Measurements from ENCODE around the gene NAA35. TPM values are rescaled to one million over a fixed set of nuclear protein-coding genes. Genes with fewer than 3 reads are reported as not detected.
"Not testable (repeated sequence)": the region's sequence is repeated elsewhere in the genome, so short reads cannot be mapped to it uniquely, and the experiment has no call there.

Gene NAA35
- polyA plus RNA-seq (2013, experiment 1 of 2; ENCODE audit: insufficient read length): 18.2 TPM
- 18.0 TPM for polyA plus RNA-seq (2013, experiment 2 of 2; ENCODE audit: insufficient read length)

DNA sequence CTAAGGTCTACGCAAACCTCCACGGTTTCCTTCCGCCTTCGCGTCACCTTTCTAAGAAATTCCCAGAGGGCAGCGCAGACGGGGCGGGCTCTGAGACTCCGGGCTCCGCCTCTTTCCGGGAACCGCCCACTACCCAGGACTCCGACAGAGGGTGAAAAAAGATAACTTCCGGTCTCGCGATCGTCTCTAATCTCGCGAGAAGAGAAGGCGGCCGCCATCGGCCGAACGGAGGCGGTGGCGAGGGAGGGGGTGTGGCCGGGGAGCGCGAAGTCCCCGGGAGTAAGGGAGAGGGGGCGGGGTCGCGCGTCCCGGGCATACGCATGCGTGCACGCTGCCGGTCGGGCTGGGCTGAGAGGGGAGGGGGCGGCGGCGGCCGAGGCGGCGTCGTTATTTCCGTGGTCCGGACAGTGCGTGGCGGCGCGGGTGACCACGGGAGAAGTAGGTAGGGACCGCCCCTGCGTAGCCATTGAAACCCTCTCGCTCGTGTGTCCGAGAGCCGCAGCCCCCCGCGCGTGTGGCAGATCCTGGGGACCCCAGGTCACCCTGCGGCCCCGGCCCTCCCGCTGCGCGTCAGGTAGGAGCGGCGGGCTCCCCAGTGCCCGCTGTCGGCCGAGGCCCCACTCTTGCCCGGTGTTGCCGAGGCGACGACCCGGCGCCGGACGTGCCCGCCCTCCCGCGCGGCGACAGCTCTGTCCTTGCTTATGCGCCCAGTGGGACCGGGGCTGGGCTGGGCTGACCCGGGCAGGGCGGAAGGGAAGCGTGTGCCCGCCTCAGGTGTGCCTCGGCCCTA, at the start of gene NAA35:
TSS of gene NAA35 (plus strand) at position 315 of the 790 bp plus-strand sequence. CDS start 1,014 bp downstream, outside the sequence.
- DNase-seq: peak; percentile 99

DNA sequence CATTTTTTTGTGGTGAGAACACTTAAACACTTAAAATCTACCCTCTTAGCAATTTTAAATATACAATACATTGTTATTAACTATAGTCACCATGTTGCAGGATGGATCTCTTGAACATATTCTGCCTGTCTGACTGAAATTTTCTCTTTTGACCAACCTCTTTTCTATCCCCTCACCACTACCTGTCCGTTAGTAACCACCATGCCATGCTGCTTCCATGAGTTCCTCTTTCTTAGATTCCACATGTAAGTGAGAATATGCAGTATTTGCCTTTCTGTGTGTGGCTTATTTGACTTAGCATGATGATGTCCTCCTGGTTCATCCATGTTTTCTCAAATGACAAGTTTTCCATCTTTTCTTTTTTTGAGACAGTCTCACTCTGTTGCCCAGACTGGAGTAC, 48.5 kb upstream of the NAA35 start:
- DNase-seq: no peak

DNA sequence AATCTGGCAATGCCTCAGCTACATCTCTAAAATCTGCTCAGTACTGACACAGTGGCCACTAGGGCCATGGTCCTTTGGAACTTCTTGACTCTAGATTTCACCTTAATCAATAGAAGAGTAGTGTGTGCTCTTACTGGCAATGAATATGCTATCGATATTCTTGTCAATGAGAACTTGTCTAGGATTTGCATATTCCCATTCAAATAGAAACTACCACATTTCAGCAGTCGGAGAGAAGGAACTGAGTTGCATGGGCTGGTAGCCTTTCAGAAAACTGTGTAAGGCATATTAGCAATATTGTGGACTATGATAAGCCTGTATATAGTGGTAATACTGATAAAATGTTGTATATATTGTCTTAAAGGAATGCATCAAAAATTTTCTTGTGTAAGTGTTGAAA, 45.3 kb upstream of the NAA35 start:
- no peak for DNase-seq

DNA sequence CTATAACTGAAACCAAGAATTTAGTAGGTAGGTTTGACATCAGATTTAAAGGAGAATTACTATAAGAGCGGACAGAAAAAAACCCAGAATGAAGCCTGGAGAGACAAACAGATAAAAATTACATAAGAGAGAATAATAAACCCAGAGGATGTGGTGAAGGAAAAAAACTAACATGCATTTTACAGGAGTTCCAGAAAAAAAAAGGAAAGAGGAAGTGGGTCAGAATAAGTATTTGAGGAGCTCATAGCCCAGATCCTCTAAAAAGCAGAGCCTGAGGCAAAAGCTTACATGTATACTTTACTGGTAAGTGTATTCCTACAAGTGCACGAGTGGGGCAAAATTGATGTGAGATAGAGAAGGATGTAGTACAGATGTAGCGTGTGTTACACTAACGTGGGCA, 43.1 kb upstream of the NAA35 start:
- no peak for DNase-seq

DNA sequence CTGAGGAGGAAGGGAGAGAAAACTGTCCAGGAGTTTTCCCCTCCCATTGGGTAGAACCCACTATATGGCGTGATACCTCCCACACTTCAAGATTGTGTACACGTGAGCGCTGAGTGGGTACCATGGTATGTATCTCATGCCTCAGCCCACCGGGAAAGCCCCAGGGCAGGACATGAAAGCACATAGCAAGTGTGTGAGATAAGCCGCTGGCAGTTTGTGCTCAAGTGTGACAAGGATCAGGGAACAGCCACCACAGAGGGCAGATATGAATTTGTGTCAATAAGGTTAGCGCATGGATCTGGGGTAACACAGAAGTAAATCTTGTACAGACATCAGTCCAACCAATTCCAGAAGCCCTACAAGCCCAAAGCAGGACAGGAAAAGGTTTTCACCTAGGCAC, 42.6 kb upstream of the NAA35 start:
- no peak for DNase-seq

DNA sequence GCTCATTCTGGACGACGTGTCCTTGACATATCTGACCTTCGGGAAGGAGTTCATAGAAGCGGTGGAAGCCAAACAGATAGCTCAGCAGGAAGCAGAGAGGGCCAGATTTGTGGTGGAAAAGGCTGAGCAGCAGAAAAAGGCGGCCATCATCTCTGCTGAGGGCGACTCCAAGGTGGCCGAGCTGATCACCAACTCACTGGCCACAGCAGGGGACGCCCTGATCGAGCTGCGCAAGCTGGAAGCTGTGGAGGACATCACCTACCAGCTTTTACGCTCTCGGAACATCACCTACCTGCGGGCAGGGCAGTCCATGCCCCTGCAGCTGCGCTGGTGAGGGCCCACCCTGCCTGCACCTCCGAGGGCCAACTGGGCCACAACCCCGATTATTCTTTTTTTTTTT, 41.6 kb upstream of the NAA35 start:
- DNase-seq: no peak

DNA sequence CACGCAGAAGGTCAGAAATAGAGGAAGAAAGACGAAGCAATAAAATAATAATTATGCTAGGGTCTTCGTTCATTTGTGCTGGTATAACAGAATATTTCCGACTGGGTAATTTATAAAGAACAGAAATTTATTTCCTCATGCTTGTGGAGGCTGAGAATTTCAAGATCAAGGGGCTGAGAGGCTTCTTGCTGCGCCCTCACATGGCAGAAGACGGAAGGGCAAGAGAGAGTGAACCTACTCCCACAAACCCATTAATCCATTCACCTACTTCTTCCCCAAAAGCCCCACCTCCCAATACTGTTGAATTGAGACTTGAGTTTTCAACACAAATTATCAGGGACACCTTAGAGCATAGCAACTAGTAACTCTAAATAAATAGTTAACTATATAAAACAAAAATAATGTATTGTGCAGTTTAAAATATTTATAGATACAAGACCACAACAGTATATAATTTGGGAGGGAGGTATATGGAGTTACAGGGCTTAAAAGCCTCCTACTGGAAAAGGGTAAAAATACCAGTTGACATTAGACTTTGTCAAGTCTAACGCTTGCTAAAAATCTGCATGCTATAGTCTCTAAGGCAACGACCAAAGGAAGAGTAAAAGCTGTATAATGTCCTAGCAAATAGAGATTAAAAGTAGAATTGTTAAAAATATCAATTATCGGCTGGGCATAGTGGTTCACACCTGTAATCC, 40.3 kb upstream of the NAA35 start:
- peak; percentile 8 for DNase-seq

DNA sequence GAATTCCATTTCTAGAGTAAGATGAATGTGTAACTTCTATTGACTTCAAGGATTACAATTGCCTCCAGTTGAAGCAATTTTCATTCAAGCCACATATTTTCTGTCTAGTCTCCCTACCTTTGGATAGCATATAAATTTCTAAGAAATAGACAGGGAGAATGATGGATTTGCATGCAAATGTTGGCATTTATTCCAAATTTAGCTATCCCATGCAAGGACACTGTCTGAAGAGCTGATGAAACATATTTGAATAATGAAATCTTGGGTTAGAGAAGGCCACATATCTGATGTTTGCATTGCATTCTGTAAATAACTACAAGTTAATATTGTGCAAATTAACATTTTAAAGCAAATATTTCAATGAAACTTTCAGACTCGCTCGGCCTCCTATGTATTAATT, 36.0 kb upstream of the NAA35 start:
- no peak for DNase-seq

DNA sequence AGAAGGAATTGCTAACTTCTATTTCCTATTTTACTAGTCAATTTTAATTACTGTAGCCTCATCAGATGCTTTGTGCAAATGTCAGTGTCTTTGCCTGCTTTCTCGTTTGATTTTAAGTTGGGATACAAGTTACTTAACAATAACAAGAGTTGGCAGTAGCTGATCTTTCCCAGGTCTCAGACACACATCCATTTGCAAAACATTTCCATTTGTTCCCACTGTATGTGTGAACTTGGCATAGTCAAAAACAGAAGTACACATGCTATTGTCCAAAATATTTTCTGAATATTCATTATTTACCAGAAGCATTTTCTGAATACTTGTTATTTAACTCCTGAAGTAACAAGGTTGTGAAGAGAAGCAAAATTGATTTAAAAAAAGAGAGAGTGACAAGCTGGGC, 35.0 kb upstream of the NAA35 start:
- DNase-seq: no peak

DNA sequence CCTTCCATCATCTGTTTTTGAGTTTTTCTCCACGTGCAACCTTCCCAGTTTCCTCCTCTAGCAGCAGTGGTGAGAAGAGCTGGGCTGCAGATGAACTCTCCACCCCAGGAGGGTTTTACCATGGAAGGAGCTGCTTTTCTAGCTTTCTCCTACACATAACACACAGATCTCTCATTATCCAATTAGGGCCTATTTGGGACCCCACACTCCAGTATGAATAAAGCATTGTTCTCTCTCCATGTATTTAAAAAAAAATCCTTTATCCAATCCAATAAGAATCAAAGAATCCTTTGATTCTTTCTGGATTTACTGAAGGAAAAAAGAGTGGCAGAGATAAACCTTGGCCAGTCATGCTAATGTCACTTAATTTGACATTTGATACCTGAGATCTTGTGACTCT, 31.6 kb upstream of the NAA35 start:
- no peak for DNase-seq

DNA sequence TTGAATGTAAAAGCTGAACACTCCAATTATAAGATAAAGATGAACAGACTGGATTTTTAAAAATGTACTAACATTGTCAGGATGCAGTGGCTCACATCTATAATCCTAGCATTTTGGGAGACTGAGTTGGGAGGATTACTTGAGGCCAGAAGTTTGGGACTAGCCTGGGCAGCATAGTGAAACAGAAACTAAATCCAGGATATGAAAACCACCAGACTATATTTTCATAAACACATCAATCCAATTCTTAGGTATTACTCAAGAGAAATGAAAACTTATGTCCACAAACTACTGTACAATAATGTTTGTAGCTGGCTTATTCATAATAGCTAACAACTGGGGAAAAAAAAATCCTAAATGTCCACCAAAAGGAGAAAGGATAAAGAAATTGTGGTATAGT, 26.8 kb upstream of the NAA35 start:
- no peak for DNase-seq

DNA sequence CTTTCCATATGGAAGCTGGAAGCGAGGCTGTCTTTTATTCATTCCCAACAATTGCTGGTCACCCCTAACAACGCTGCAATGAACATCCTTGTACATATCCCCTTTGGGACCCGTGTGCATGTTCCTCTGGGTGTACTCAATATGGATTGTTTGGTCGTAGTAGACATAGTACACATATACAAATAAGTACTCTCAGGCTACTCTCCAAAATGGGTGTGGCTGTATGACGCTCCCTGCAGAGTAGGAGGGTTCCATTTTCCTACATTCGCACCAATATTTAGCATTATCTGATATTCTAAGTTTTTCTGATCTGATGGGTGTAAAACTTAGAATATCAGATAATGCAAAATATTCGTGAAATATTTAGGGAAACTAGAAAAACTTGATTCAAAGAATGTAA, 23.2 kb upstream of the NAA35 start:
- DNase-seq: no peak

DNA sequence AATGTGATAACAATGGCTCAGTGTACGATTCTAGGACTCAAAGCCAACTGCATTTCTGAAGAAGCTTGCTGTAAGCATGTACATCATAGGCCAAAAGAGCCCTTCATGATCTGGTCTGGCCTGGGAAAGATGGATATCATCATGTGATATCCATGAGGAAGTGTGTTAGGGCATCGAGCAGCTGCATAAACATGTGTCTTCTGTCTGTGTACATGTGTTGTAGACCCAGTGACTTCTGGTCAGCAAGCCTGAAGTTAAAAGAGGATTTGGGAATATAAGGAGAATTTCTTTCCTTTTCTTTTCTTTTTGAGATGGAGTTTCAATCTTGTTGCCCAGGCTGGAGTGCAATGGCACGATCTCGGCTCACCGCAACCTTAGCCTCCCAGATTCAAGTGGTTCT, 15.5 kb upstream of the NAA35 start:
- DNase-seq: no peak

DNA sequence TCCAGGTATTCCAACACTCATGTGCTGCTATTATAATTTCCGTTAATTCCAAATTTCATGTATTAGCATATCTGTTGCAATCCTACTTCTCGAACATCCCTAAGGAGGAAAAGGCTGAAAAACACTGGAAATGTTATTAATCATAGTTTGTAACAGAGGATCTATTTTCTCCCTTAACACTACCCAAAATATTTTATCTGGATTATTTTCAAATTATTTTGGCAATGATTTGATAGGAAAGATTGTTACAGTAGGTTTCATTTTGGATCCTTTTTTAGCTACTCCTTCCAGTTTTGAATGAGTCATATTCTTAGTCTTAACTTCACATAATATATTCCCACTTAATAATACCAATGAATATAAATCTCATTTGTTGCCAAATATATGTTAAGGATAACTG, 13.9 kb upstream of the NAA35 start:
- no peak for DNase-seq

DNA sequence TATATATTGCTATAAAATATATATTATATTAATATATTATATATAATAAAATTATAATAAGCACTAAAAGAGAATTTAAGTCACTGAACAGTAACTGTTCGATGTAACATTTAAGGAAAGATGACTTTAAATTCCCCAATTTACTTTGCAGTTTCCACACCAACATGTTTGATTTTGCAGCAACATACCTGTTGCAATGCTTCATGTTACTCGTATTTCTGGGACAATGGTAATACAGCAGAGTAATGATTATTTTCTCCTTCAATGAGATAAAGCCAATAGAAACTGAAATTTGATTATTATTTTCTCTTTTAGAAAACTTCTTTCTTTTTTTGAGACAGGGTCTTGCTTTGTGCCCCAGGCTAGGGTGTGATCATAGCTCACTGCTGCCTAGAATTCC, 9.5 kb upstream of the NAA35 start:
- DNase-seq: no peak

DNA sequence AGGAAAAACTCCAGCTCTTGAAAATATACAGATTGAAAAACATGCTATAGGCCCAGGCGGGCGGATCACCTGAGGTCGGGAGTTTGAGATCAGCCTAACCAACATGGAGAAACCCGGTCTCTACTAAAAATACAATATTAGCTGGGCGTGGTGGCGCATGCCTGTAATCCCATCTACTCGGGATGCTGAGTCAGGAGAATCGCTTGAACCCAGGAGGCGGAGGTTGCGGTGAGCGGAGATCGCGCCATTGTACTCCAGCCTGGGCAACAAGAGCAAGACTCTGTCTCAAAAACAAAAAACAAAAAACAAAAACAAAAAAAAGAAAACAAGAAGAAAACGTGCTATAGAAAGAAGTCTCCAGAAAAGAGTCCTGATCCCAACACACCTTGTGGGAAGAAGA, 5.0 kb upstream of the NAA35 start:
- not testable (repeated sequence) for DNase-seq

DNA sequence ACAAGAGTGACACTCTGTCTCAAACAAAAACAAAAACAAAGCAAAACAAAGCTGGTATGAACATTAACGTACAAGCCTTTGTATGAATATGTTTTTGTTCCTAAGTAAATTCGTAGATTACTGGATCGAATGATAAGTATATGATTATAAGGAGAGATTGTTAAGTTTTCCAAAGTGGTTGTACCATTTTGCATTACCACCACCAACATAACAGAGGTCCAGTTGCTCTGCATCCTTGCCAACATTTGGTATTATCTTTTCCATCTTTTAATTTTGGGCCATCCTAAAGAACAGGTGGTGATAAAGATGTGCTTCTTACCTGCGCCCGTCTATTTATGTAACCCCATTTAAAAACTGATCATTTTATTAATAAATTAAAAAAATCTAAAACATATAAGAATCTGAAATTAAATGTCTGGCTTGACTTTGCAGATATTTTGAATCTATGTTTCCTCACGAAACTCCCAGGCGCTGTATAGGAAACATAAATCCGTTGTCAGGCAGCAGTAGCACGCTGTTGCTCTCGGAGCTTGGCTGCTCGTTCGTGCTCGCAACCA, 593 bp upstream of the NAA35 start:
- no peak for DNase-seq

DNA sequence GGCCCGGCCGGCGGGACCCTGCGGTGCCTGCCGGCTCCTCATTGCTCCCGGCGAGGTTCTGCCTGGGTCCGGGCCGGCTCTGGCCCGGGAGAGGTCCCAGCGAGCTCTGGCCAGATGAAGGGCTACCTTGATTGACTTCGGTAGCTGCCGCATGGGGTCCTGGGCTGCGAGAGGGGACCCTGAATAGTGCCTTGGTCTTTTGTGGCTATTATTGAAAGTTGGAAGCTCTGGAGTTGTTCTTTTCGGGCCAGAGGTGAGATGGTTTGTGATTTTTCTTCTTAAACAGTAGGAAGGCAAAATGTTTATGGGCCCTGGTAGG, 635 bp downstream of the NAA35 start:
- no peak for DNase-seq

DNA sequence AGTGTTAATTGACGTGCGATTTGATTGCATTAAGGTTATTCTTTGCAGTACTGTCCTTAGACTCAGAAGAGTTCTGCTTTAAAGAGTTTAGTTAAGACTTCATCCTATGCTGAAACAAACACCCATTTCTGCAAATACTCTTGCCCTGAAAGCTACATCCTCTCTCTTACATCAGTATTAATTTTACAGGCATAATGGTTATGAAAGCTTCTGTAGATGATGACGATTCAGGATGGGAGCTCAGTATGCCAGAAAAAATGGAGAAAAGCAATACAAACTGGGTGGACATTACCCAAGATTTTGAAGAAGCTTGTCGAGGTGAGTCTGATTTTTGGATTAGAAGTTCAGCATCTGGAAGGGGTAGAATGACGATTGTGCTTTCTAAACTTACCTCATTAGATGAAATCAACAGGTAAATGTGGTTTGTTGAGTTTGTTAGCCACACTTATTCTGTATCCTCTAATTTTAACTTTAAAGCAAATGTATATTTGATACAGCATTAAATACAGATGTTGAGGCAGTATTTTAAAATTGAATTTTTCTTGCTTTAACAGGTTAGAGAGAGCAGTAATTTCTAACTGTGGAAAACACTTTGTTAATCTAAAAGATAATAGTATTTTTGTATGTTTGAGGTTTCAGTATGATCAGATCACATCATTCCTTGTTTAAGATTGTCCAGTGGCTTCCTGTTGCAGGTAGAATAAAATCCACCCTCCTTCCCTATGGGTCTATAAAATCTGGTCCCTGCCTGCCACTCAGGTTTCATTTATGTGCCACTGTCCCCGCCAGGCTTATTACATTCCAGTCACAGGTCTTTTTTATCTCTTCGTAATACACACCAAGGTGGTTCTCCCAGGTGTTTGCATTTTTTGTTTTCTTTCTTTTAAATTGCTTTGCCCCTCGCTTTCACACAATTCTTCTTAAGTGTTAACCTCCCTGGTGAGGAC, 1.3 kb downstream of the NAA35 start:
- DNase-seq: no peak

DNA sequence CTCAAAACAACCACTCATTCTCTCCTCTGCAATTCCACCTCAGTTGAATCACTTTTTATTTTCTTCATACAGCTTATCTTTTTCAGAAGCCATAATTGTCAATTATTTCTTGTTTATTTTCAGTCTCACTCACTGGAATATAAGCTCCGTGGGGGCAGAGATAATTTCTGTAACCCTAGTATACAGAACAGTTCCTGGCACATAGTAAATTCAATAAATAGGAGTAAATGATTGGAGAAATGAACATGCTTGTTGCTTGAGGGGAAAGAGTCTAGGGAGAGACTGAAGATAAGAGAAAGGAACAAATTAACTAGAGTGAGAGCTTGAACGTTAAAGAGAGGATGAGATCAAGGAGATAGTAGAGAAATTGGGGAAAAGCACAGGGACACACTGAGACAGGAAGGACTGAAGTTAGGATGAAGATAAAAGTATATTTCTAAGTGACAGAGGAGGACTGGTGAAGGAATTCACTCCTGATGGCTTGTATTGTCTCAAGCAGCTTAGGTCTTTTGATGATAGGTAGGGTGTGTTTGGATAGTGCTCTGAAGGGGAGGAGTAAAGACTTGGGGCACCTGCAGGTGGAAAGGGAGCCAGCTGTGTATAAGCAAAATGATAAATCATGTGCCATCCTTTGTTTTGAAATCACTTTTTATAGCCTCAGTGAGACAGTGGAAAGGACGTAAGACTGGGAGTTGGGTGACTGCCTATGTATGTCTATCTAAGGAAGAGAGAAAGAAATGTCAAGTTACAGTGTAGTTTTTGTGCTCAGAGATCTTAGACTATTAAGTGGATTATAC, 2.2 kb downstream of the NAA35 start:
- DNase-seq: no peak

DNA sequence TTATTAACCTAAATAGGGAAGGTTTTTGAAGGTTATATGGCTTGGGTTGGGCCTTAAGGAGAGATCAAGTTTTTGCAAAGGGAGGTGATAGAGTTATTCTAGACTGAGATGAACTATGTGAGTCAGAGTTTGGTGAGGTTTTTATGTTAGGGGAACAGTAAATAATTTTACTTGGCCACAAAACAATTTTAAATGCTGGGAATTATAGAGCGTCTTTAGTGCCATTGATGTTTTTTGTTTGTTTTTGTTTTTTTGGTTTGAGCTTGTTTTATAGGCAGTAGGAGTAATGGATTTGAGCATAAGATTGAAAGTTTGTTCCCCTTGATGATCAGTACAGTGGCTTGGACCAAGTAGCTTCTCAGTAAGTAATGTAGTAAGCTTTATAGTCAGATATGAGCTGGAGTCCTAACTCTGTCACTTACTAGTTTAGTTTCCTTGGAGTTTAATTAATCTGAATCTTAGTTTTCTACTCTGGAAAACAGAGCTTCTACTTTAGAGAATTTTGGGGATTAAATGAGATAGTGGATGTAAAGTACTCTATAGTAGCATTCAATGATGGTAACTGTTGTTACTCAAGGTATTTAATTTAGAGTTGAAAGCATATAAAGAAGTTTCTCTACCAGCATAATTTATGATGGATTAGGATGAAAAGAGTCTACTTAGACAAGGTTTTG, 2.9 kb downstream of the NAA35 start:
- DNase-seq: no peak
